Measurements from ENCODE around the gene SAMMSON. TPM values are rescaled to one million over a fixed set of nuclear protein-coding genes. Genes with fewer than 3 reads are reported as not detected.

The SAMMSON gene
- total RNA-seq, 1 experiment from 2014 or later: not detected

DNA sequence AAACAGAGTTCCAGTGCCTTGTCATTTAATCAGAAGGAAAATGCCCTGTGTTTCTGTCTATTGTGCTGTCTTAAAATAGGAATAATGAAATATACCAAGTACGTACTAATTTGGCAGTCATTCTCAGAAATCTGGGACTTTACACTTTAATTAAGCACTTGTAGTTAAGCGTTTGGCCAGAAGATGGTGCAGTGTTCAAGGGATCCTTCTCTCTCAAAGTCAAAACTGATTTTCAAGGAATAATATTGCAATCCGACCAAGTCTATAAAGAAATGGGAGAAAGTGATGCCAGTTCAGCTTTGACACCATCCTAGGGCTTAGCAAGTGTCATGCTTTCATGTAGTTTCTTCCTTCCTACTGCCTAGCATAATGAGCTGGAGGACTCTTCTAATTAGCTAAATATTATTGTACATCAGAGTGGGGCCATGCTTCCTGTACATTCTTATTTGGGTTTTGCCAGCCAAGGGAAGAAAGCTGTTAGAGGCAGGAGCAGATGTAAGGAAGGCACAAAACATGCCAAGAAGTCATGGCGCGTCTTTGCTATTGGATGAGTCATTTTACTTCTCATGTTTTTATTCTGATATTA, 64.8 kb downstream of the SAMMSON start:
- H3K27ac ChIP-seq (ENCODE audit: low read depth, low read length, poor library complexity, severe bottlenecking): no peak overlapping the region
- intact Hi-C loops (cut with micrococcal nuclease; ENCODE audit: unreplicated experiment): loop anchor here (2.0 kb wide), 1 partner anchor 1589 kb away; no protein-coding TSS in a partner anchor
- DNase-seq (ENCODE audit: low spot score): peak; percentile 32
- H3K36me3 ChIP-seq (ENCODE audit: insufficient read depth, low read length, poor library complexity, severe bottlenecking): no peaks in the 10 kb centered on the region
- TF ChIP-seq, protein P1, sequence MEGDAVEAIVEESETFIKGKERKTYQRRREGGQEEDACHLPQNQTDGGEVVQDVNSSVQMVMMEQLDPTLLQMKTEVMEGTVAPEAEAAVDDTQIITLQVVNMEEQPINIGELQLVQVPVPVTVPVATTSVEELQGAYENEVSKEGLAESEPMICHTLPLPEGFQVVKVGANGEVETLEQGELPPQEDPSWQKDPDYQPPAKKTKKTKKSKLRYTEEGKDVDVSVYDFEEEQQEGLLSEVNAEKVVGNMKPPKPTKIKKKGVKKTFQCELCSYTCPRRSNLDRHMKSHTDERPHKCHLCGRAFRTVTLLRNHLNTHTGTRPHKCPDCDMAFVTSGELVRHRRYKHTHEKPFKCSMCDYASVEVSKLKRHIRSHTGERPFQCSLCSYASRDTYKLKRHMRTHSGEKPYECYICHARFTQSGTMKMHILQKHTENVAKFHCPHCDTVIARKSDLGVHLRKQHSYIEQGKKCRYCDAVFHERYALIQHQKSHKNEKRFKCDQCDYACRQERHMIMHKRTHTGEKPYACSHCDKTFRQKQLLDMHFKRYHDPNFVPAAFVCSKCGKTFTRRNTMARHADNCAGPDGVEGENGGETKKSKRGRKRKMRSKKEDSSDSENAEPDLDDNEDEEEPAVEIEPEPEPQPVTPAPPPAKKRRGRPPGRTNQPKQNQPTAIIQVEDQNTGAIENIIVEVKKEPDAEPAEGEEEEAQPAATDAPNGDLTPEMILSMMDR (conservative IDR thresholded peaks at IDR 0.05; ENCODE audit: low read depth, low read length): peak; percentile 52
- no peak for TF ChIP-seq EZH2 (IDR thresholded peaks at IDR 0.05; ENCODE audit: borderline replicate concordance, low read depth, low read length, poor library complexity, severe bottlenecking)
- H3K4me3 ChIP-seq (ENCODE audit: low read depth, low read length, poor library complexity, severe bottlenecking): no peak overlapping the region
- CTCF ChIA-PET: no interaction called here
- no peaks in the 10 kb centered on the region for H3K27me3 ChIP-seq (replicated peaks; ENCODE audit: insufficient read depth, low read depth, low read length, poor library complexity)
- no TSS peak for BruUV-seq (replicated peaks)
- no peaks in the 10 kb centered on the region for H3K4me1 ChIP-seq (ENCODE audit: insufficient read depth, low read length, poor library complexity, severe bottlenecking)
- POLR2A ChIA-PET (ENCODE audit: low non-redundant PET): no interaction called here
- H3K9me3 ChIP-seq (ENCODE audit: low read depth, low read length, poor library complexity, severe bottlenecking): no peaks in the 10 kb centered on the region

DNA sequence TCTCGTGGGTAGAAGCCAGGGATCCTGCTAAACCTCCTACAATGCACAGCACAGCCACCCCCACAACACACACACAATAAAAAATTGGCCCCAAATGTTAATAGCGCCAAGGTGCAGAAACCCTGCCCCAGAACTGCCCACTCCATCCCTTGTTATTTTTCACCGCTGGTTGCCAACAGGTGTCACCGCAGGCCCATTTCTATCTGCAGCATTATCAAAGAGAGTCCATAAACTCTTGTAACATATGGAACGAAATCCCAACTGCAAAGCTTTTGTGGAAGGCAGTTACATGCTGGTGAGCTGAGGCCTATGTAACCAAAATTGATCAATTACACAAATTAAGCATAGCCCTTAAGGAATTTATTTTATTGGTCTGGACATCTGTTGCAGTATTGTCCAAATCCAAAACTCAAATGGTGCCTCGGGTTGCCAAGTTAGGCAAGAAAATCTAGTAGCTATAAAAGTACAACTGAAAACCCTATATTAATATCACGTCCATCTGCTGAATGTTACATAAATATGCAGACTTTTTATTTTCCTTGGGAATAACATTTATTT, 66.2 kb downstream of the SAMMSON start:
- no TSS peak for BruUV-seq (replicated peaks)
- intact Hi-C loops (cut with micrococcal nuclease; ENCODE audit: unreplicated experiment): loop anchor here (2.0 kb wide), 1 partner anchor 1587 kb away; no protein-coding TSS in a partner anchor
- POLR2A ChIA-PET (ENCODE audit: low non-redundant PET): no interaction called here
- Histone ChIP-seq H3K27me3 (replicated peaks; ENCODE audit: insufficient read depth, low read depth, low read length, poor library complexity) (no peaks in the 10 kb centered on the region), H3K27ac (ENCODE audit: low read depth, low read length, poor library complexity, severe bottlenecking) (no peak overlapping the region), H3K9me3 (ENCODE audit: low read depth, low read length, poor library complexity, severe bottlenecking) (no peaks in the 10 kb centered on the region), H3K36me3 (ENCODE audit: insufficient read depth, low read length, poor library complexity, severe bottlenecking) (no peaks in the 10 kb centered on the region), H3K4me1 (ENCODE audit: insufficient read depth, low read length, poor library complexity, severe bottlenecking) (no peaks in the 10 kb centered on the region), H3K4me3 (ENCODE audit: low read depth, low read length, poor library complexity, severe bottlenecking) (no peak overlapping the region)
- peak; percentile 4 for DNase-seq (ENCODE audit: low spot score)
- CTCF ChIA-PET: no interaction called here
- TF ChIP-seq EZH2 (IDR thresholded peaks at IDR 0.05; ENCODE audit: borderline replicate concordance, low read depth, low read length, poor library complexity, severe bottlenecking): no peak
- TF ChIP-seq, protein P1 (conservative IDR thresholded peaks at IDR 0.05; ENCODE audit: low read depth, low read length): 0 out of 2 replicates have a peak, but pooled peaks have one; percentile 20

DNA sequence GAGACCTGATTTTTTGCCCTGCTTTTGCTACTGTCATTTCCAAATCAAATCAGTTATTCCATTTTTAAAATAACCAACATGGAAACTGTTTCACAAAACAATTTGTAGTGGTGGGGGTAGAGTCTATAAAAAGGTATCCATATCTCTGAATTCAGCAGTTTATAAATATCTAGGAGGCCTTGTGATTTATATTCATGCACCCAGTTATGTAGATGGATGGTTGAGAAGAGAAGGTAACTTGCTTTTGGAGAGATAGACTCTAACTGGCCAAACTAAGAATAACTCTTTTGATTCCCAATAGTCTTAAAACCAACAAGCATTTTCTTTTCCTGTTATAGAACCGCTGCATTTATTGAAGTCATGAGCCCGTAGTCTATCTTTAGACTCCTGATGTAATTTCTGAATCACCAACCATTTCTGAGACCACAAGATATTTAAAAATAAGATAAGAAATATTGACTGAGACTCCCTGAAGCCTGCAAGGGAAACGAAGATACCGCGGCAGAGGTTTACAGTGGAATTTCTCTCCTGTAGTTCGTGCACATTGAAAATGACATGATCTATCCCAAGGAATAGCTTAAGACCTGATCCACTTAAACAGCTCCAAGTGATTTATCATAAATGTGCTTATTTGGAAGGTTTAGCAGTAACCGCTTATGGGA, 68.5 kb downstream of the SAMMSON start:
- intact Hi-C loops (cut with micrococcal nuclease; ENCODE audit: unreplicated experiment): no loop called here
- TF ChIP-seq, protein P1 (conservative IDR thresholded peaks at IDR 0.05; ENCODE audit: low read depth, low read length): no peak
- TF ChIP-seq EZH2 (IDR thresholded peaks at IDR 0.05; ENCODE audit: borderline replicate concordance, low read depth, low read length, poor library complexity, severe bottlenecking): no peak
- POLR2A ChIA-PET (ENCODE audit: low non-redundant PET): no interaction called here
- no peaks in the 10 kb centered on the region for H3K4me1 ChIP-seq (ENCODE audit: insufficient read depth, low read length, poor library complexity, severe bottlenecking)
- H3K36me3 ChIP-seq (ENCODE audit: insufficient read depth, low read length, poor library complexity, severe bottlenecking): no peaks in the 10 kb centered on the region
- no peak overlapping the region for H3K27ac ChIP-seq (ENCODE audit: low read depth, low read length, poor library complexity, severe bottlenecking)
- DNase-seq (ENCODE audit: low spot score): no peak
- no peak overlapping the region for H3K4me3 ChIP-seq (ENCODE audit: low read depth, low read length, poor library complexity, severe bottlenecking)
- CTCF ChIA-PET: no interaction called here
- no TSS peak for BruUV-seq (replicated peaks)
- no peaks in the 10 kb centered on the region for H3K9me3 ChIP-seq (ENCODE audit: low read depth, low read length, poor library complexity, severe bottlenecking)
- H3K27me3 ChIP-seq (replicated peaks; ENCODE audit: insufficient read depth, low read depth, low read length, poor library complexity): no peaks in the 10 kb centered on the region

Measured in A673 (cell line).